ENCODE results near the gene LGALS12.
"Not testable (repeated sequence)": the region's sequence is repeated elsewhere in the genome, so short reads cannot be mapped to it uniquely, and the experiment has no call there.

The LGALS12 gene

DNA sequence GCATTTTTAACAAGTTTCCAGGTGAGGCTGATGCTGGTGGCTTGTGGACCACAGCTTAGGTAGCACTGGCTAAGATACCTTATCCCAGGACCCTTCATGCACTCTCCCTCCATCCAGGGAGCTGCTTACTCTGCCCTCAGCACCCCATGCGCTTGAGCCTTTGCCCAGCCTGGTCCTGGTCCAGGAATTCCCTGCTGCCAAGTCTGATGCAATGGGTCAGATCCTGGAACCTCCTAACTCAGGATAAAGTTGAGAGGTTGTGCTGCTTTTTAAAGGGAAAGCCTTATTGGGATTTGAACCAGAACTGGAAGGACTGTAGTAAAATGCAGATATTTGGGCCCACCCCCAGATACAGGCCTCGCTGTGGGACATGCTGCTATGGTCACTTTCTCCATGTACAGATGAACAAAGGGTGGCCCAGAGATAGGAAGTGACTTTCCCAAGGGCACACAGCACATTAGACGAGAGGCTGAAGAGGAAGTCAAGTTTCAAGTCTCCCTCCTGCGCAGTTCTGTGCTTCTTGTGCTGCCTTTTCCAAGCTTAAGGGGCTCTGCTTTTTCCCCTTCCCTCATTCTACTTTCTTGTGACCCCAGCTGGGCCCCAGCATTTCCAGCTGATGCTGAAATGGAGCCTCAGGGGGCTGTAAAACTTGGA is 824 bp upstream of the LGALS12 start:
- no peak for DNase-seq (ENCODE audit: low spot score)

DNA sequence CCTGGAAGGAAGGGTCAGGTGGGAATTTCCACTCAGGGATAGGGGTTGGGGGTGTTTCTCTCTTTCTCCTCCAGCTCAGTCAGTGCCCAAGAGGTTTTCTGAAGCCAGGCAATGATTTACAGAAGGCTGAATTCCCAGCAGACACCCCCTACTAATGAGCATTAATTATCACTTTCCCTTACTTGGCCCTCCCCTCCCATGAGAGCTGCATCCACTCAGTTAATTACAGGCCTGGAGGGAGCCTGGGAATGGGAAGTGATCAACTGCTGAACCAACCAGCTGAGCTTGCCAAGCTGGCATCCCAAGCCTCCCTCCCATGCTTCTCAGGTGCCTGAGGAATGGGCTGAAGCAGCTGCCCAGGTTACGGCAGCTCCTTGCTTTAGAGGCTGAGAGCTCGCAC is 992 bp downstream of the LGALS12 start:
- no peak for DNase-seq (ENCODE audit: low spot score)

DNA sequence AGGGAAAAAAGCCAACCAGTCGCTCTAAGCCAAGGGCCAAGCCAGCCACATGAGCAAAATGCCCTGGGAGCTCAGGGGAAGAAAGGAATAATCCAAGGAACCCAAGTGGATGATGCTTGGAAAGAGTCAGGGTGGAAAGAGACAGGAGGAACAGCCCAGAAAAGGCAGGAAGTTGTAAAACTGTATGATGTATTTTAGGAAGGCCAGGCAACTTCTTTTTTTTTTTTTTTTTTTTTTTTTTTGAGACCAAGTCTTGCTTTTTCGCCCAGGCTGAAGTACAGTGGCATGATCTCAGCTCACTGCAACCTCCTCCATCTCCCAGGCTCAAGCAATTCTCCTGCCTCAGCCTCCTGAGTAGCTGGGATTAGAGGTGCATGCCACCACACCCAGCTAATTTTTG is 1.6 kb downstream of the LGALS12 start:
- DNase-seq (ENCODE audit: low spot score) = no peak

DNA sequence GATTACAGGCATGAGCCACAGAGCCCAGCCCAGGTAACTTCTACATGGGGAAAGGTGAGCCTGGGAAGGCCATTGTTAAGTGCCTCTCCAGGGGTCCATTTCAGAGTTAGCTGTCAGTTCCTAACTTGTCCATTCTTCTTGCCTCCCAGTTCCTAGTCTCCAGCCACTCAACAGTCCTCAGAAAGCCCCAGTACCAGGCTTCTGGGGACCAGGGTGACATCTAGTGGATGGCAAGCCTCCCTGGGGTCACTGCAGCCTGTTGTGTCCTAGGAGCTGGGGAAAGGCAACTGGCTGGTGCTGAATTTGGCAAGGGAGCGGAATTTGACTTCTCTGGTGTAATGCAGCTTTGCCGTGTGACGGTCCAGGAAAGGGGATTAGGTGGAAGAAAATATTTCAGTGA is 2.1 kb downstream of the LGALS12 start:
- DNase-seq (ENCODE audit: low spot score) = peak; percentile 45

DNA sequence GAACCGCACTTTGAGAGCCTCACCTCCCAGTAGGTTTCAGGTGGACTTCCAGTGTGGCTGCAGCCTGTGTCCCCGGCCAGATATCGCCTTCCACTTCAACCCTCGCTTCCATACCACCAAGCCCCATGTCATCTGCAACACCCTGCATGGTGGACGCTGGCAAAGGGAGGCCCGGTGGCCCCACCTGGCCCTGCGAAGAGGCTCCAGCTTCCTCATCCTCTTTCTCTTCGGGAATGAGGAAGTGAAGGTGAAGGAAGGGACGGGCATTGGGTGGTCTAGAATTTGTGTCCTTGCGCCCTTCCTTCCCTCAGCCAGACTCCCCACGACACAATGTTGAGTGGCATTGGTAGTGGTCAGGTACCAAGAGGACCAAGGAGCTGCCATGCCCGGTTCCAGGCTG is 2.9 kb downstream of the LGALS12 start:
- DNase-seq (ENCODE audit: low spot score) = no peak

DNA sequence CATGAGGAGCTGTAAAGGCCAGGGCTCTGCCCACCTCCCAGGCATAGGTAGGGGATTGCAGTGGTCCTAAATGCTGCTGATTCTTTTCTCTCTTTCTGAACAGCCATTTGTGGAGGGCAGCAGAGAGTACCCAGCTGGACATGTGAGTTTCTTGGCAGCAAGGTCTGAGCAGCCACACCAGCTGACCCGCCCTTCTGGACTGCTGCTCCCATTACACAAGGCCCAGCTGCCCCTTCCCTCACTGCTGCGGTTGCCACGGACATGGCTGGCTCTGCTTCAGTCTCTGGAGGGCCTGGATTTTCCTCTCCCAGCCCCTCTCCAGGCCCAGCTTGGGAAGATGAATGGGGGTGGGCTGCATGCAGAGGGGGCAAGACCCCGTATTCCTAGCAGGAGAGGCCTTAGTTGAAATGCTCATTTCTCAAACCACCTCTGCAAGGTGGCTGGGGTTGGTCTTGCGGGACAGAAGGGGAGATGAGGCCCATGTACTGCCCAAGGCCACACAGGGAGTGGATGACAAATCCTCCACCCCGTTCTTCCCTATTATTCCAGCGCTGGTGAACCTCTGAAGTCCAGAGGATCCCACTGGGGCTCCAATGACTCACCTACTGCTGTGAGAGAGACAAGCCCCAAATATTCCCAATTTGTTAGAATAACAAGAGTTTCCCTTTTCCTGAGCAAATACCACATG is 4.6 kb downstream of the LGALS12 start:
- DNase-seq (ENCODE audit: low spot score) = no peak

DNA sequence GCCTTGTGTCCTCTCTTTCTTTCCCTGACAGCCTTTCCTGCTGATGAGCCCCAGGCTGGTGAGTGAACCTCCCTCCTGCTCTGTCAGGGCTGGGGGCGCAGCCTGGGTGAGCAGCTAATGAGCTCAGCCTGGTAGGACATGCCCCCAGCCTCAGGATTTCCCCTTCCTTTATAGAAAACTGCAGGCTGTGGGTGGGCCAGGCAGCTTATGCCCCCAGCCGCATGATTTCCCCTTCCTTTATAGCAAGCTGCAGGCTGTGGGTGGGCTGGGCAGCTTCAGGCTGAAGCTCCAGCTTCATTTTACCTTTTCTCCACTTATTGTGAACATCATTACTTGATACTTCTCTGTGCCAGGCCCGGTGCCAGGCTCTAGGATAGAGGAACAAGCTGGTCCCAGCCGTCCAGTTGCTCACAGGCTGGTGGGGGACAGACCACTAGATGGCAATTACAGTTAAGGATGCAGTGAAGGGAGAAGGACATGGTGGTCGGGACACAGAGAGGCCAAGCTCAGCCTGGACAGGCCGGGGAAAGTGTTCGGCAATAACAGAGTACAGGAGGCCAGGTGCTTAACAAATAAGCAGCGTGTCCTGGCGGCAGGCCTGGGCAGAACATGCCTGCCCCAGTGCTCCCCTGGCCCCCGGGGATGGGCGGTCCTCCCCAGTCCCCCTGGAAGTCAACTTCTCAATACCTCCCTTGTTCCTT is 5.3 kb downstream of the LGALS12 start:
- DNase-seq (ENCODE audit: low spot score) = no peak

- DNase-seq (ENCODE audit: low spot score) = no peak
Measured at GRCh38 chr11:63512816-63513215, 6.9 kb downstream of the LGALS12 start.

DNA sequence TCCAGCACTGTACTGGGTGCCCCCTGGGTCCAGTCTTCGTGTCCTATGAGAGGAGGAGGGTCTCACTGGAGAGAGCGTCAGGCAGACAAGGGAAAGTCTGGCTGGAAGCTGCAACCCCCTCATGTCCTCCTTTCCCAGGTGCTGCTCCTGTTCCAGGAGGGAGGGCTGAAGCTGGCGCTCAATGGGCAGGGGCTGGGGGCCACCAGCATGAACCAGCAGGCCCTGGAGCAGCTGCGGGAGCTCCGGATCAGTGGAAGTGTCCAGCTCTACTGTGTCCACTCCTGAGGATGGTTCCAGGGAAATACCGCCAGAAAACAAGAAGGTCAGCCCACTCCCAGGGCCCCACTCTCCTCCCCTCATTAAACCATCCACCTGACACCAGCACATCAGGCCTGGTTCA is 10.2 kb downstream of the LGALS12 start:
- DNase-seq (ENCODE audit: low spot score) = no peak

GRCh38 chr11:63517156-63517555 is 11.3 kb downstream of the LGALS12 start:
- no peak for DNase-seq (ENCODE audit: low spot score)

- no peak for DNase-seq (ENCODE audit: low spot score)
Measured at GRCh38 chr11:63518548-63518947, 12.7 kb downstream of the LGALS12 start.

DNA sequence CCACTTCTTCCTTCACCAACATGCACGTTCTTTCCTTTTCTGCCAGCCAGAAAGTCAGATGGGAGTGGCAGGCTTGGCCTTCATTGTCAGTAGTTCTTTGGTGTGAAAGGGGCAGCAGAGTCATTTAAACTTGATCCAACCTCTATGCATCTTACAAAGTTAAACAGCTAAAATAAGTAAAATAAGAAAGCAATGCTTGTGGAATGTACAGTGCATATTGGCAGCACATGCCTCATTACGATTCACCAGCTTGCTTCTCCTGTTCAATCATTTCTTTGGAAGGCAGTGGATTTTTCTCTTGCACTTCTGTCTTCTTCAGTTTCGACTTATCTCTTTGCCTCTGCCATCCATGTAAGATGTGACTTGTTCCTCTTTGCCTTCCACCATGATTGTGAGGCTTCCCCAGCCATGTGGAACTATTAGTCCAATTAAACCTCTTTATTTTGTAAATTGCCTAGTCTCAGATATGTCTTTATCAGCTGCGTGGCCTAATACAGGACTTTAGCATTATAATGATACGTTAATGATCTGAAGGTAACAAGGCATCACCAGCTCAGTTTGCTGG is 14.8 kb downstream of the LGALS12 start:
- no peak for DNase-seq (ENCODE audit: low spot score)

DNA sequence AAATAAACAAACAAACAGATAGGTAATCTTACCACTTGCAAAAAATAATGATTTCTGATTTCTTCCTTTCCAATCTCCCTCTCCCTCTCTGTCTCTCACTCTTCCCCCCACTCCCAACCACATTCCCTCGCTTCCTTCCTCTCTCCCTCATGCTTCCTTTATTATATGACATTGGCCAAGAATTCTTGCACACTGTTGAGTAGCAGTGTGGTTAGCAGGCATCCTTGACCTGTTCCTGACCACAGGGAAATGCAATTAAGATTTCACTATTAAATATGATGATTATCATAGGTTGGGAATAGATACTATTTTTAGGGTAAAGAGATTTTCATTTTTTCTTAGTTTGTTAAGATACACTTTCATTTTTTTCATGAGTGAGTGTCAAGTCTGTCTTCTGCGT is 16.0 kb downstream of the LGALS12 start:
- DNase-seq (ENCODE audit: low spot score) = no peak

DNA sequence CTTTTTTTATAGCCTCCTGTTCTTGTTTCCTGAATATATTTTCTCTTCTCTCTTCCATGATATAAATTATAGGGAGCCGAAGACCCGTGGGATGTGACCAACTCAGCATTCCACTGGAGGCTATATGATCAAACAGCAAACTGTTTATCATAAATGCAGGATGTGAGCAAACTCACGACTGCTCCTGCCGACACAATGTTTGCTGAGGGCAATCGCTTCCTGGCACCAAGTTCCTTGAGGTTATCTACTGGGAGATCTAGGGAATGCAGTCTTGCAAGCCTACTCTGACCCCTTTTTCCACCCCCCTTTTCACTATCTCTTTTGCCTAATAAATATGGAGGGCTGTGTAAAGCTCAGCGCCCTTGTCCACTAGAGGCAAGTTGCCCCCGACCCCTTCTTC is 17.3 kb downstream of the LGALS12 start:
- DNase-seq (ENCODE audit: low spot score) = no peak

DNA sequence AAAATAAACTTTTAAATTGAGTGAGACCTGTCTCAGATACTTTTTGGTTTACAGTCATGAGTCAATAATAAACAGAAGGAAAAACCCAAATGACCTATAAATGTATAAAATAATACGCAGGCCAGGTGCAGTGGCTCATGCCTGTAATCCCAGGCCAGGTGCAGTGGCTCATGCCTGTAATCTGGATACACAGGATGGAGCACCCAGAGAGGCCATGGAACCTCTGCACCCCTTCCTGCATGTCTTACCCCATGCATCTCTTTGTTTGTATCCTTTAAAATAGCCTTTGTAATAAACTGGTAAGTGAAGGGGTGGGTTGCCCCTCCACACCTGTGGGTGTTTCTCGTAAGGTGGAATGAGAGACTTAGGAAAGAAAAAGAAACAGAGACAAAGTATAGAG is 21.8 kb downstream of the LGALS12 start:
- DNase-seq (ENCODE audit: low spot score) = no peak

DNA sequence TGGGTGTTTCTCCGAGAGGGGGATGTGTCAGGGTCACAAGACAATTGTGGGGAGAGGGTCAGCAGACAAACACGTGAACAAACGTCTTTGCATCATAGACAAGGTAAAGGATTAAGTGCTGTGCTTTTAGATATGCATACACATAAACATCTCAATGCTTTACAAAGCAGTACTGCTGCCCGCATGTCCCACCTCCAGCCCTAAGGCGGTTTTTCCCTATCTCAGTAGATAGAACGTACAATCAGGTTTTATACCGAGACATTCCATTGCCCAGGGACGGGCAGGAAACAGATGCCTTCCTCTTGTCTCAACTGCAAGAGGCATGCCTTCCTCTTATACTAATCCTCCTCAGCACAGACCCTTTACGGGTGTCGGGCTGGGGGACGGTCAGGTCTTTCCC is 22.3 kb downstream of the LGALS12 start:
- not testable (repeated sequence) for DNase-seq (ENCODE audit: low spot score)

DNA sequence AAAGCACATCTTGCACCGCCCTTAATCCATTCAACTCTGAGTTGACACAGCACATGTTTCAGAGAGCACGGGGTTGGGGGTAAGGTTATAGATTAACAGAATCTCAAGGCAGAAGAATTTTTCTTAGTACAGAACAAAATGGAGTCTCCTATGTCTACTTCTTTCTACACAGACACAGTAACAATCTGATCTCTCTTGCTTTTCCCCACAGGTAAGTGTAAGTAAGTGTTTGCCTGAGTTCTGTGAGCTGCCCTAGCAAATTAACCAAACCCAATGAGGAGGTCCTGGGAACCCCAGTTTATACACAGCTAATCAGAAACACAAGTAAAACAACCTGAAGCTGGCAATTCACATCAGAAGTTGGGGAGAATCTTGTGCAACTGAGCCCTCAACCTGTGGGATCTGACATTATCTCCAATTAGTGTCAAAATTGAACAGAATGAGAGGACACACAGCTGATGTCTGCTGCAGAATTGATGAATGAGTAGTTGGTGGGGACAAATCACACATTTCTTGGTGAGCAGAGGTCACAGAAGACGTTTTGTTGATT is 22.9 kb downstream of the LGALS12 start:
- not testable (repeated sequence) for DNase-seq (ENCODE audit: low spot score)

DNA sequence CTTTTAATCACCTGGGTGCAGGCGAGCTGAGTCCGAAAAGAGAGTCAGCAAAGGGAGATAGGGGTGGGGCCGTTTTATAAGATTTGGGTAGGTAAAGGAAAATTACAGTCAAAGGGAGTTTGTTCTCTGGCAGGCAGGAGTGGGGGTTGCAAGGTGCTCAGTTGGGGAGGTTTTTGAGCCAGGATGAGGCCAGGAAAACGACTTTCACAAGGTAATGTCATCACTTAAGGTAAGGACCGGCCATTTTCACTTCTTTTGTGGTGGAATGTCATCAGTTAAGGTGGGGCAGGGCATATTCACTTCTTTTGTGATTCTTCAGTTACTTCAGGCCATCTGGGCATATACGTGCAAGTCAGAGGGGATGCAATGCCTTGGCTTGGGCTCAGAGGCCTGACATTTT is 23.5 kb downstream of the LGALS12 start:
- DNase-seq (ENCODE audit: low spot score) = not testable (repeated sequence)

DNA sequence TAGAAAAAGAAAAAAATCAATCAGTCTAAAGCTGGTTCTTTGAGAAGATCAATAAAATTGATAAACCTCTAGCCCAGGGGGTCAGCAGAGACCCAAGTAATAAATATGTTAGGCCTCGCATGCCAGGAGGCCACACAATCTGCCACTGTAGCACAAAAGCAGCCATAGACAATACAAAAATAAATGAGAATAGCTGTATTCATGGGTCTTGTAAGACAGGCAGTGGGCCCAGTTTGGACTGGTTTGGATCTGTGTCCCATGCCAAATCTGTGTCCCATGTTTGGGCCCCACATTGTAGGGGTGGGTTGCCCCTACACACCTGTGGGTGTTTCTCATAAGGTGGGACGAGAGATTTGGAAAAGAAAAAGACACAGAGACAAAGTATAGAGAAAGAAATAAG is 24.1 kb downstream of the LGALS12 start:
- no peak for DNase-seq (ENCODE audit: low spot score)

- DNase-seq (ENCODE audit: low spot score) = peak; percentile 29
Measured at GRCh38 chr11:63531074-63531792, 25.3 kb downstream of the LGALS12 start.

DNA sequence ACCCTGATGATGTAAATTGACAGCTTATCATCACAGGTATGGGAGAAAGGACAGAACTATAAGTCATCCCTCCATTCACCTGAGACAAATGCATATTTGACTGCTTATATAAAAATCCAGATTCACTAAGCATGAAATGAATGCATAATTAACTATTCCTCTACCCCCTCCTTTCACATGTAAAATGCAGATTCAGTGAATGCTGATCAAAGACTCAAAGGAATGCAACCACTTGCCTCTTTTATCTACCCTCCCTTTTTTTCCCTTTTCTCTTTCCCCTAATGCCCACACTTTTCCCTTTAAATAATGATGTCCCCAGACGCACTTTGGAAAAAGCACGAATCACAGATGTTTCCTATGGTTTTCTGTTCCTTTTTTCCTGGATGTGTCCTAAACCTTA is 26.2 kb downstream of the LGALS12 start:
- no peak for DNase-seq (ENCODE audit: low spot score)
